ENCODE data around the gene SLC18A2. TPM values are rescaled to one million over a fixed set of nuclear protein-coding genes. Genes with fewer than 3 reads are reported as not detected.

Gene SLC18A2
- total and polyA plus RNA-seq, 2 donors (not counting 1 experiment from before 2014, with no cell fraction given), result under 0.01 TPM; not detected in 1

GRCh38 chr10:117221156-117221711 lies 19.7 kb upstream of the SLC18A2 start:
- H2AFZ ChIP-seq (ENCODE audit: low read length), result no peak overlapping the region
- DNase-seq (ENCODE audit: low read depth in 2 of 2), result peak in 1 of 2 donors; percentile 43
- no peak overlapping the region for H3K4me3 ChIP-seq (replicated peaks in 1 of 4; ENCODE audit: control extremely low read depth in 1 of 4, insufficient read depth in 1 of 4, low read depth in 3 of 4, low read length in 4 of 4)
- H3K9ac ChIP-seq (ENCODE audit: insufficient read depth, low read length), result no peak overlapping the region
- no peaks in the 10 kb centered on the region for H3K9me3 ChIP-seq (ENCODE audit: control insufficient read depth, insufficient read depth, low read depth, low read length)
- no peak overlapping the region for H3K4me2 ChIP-seq (ENCODE audit: extremely low read depth, insufficient read depth, low read length)
- no peak for TF ChIP-seq EZH2 (IDR thresholded peaks at IDR 0.05; ENCODE audit: low read length, missing control alignments)
- TF ChIP-seq, protein P1, sequence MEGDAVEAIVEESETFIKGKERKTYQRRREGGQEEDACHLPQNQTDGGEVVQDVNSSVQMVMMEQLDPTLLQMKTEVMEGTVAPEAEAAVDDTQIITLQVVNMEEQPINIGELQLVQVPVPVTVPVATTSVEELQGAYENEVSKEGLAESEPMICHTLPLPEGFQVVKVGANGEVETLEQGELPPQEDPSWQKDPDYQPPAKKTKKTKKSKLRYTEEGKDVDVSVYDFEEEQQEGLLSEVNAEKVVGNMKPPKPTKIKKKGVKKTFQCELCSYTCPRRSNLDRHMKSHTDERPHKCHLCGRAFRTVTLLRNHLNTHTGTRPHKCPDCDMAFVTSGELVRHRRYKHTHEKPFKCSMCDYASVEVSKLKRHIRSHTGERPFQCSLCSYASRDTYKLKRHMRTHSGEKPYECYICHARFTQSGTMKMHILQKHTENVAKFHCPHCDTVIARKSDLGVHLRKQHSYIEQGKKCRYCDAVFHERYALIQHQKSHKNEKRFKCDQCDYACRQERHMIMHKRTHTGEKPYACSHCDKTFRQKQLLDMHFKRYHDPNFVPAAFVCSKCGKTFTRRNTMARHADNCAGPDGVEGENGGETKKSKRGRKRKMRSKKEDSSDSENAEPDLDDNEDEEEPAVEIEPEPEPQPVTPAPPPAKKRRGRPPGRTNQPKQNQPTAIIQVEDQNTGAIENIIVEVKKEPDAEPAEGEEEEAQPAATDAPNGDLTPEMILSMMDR (conservative IDR thresholded peaks at IDR 0.05 in 1 of 2, IDR thresholded peaks at IDR 0.05 in 1 of 2; ENCODE audit: low read depth in 1 of 2, low read length in 2 of 2), result no peak
- no peaks in the 10 kb centered on the region for H3K4me1 ChIP-seq (ENCODE audit: control insufficient read depth, extremely low read depth, insufficient read depth, low read length)
- H3K36me3 ChIP-seq (ENCODE audit: control insufficient read depth, insufficient read depth, low read length), result no peaks in the 10 kb centered on the region
- H3K27me3 ChIP-seq (ENCODE audit: control insufficient read depth, insufficient read depth, low read length), result no peaks in the 10 kb centered on the region
- H4K20me1 ChIP-seq (ENCODE audit: control insufficient read depth, extremely low read depth, insufficient read depth, low read length), result no peaks in the 10 kb centered on the region
- H3K79me2 ChIP-seq (ENCODE audit: control insufficient read depth, insufficient read depth, low read length), result no peaks in the 10 kb centered on the region
- no peak overlapping the region for H3K27ac ChIP-seq (ENCODE audit: insufficient read depth, low read length)

GRCh38 chr10:117222552-117222951 lies 18.4 kb upstream of the SLC18A2 start:
- H3K4me2 ChIP-seq (ENCODE audit: extremely low read depth, insufficient read depth, low read length), result no peak overlapping the region
- DNase-seq (ENCODE audit: low read depth in 2 of 2), result no peak
- no peaks in the 10 kb centered on the region for H3K4me1 ChIP-seq (ENCODE audit: control insufficient read depth, extremely low read depth, insufficient read depth, low read length)
- no peaks in the 10 kb centered on the region for H3K36me3 ChIP-seq (ENCODE audit: control insufficient read depth, insufficient read depth, low read length)
- no peaks in the 10 kb centered on the region for H3K9me3 ChIP-seq (ENCODE audit: control insufficient read depth, insufficient read depth, low read depth, low read length)
- no peaks in the 10 kb centered on the region for H3K27me3 ChIP-seq (ENCODE audit: control insufficient read depth, insufficient read depth, low read length)
- H3K27ac ChIP-seq (ENCODE audit: insufficient read depth, low read length), result no peak overlapping the region
- H3K79me2 ChIP-seq (ENCODE audit: control insufficient read depth, insufficient read depth, low read length), result no peaks in the 10 kb centered on the region
- H4K20me1 ChIP-seq (ENCODE audit: control insufficient read depth, extremely low read depth, insufficient read depth, low read length), result no peaks in the 10 kb centered on the region
- no peak overlapping the region for H3K9ac ChIP-seq (ENCODE audit: insufficient read depth, low read length)
- no peak overlapping the region for H2AFZ ChIP-seq (ENCODE audit: low read length)
- no peak overlapping the region for H3K4me3 ChIP-seq (replicated peaks in 1 of 4; ENCODE audit: control extremely low read depth in 1 of 4, insufficient read depth in 1 of 4, low read depth in 3 of 4, low read length in 4 of 4)
- TF ChIP-seq, protein P1 (conservative IDR thresholded peaks at IDR 0.05 in 1 of 2, IDR thresholded peaks at IDR 0.05 in 1 of 2; ENCODE audit: low read depth in 1 of 2, low read length in 2 of 2), result no peak
- no peak for TF ChIP-seq EZH2 (IDR thresholded peaks at IDR 0.05; ENCODE audit: low read length, missing control alignments)

DNA sequence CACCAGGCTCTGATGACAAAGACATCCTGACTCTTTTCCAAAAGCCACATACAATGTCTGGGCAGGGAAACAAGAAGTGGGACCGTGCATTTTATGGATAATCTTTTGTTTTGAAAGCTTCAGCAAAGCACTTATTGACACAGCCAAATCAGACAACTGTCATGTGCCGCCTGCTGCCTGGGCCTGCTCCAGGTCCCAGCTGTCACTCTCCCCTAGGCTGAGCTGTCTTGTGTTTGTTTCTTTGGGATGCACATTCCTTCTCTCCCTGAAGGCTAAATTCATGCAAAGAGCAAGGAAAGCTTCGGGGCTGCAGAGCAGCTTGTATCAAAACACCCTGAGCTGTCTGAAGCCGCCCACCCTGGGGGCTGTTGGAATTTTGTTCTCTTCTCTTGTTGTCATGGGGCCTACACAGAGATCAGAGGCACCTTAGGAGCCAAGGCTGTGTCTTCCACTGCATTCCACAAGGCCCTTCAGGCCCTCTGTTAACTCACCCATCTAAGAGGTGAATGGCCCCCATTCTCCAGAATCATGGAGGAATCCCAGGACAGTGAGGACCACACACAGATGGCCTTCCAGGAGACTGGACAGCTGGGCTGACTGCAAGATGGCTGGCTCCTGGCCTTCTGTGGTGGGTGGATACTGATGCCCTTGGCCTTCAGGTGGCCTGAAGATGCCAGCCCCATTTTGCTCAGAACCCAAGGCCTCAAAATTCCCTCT lies 17.8 kb upstream of the SLC18A2 start:
- Histone ChIP-seq H3K36me3 (ENCODE audit: control insufficient read depth, insufficient read depth, low read length) (no peaks in the 10 kb centered on the region), H3K4me2 (ENCODE audit: extremely low read depth, insufficient read depth, low read length) (no peak overlapping the region), H3K27me3 (ENCODE audit: control insufficient read depth, insufficient read depth, low read length) (no peaks in the 10 kb centered on the region), H4K20me1 (ENCODE audit: control insufficient read depth, extremely low read depth, insufficient read depth, low read length) (no peaks in the 10 kb centered on the region), H3K9me3 (ENCODE audit: control insufficient read depth, insufficient read depth, low read depth, low read length) (no peaks in the 10 kb centered on the region), H3K4me1 (ENCODE audit: control insufficient read depth, extremely low read depth, insufficient read depth, low read length) (no peaks in the 10 kb centered on the region), H3K27ac (ENCODE audit: insufficient read depth, low read length) (no peak overlapping the region), H2AFZ (ENCODE audit: low read length) (no peak overlapping the region), H3K4me3 (replicated peaks in 1 of 4; ENCODE audit: control extremely low read depth in 1 of 4, insufficient read depth in 1 of 4, low read depth in 3 of 4, low read length in 4 of 4) (no peak overlapping the region), H3K9ac (ENCODE audit: insufficient read depth, low read length) (no peak overlapping the region), H3K79me2 (ENCODE audit: control insufficient read depth, insufficient read depth, low read length) (no peaks in the 10 kb centered on the region)
- no peak for TF ChIP-seq EZH2 (IDR thresholded peaks at IDR 0.05; ENCODE audit: low read length, missing control alignments)
- no peak for DNase-seq (ENCODE audit: low read depth in 2 of 2)

All from fibroblast of lung (primary cell).